ENCODE measurements around the gene SSNA1. TPM values are rescaled to one million over a fixed set of nuclear protein-coding genes. Genes with fewer than 3 reads are reported as not detected.

Gene SSNA1
- total RNA-seq, 2 donors from 2014 or later, result 40.6 to 67.1 TPM

- no peak for DNase-seq (ENCODE audit: low spot score)
- Histone ChIP-seq H3K27me3 (replicated peaks; ENCODE audit: insufficient read depth) (peaks cover 21% of the 10 kb centered on the region), H3K27ac (no peak overlapping the region), H3K9me3 (no peaks in the 10 kb centered on the region), H3K36me3 (no peaks in the 10 kb centered on the region), H3K4me3 (no peak overlapping the region), H3K4me1 (ENCODE audit: control insufficient read depth in 1 of 2, low read depth in 2 of 2) (peaks cover 7 to 21% of the 10 kb centered on the region in 2 donors)
- no peak for ATAC-seq (ENCODE audit: insufficient number of reproducible peaks, low FRiP score, low read depth)
- TF ChIP-seq CTCF (IDR thresholded peaks at IDR 0.05), result no peak
Measured at GRCh38 chr9:137170486-137171148, 17.9 kb upstream of the SSNA1 start.

- no peak overlapping the region for H3K27ac ChIP-seq
- TF ChIP-seq CTCF (IDR thresholded peaks at IDR 0.05), result no peak
- peaks cover 7 to 21% of the 10 kb centered on the region in 2 donors for H3K4me1 ChIP-seq (ENCODE audit: control insufficient read depth in 1 of 2, low read depth in 2 of 2)
- ATAC-seq (ENCODE audit: insufficient number of reproducible peaks, low FRiP score, low read depth), result no peak
- H3K9me3 ChIP-seq, result no peaks in the 10 kb centered on the region
- H3K36me3 ChIP-seq, result no peaks in the 10 kb centered on the region
- no peak overlapping the region for H3K4me3 ChIP-seq
- DNase-seq (ENCODE audit: low spot score), result no peak
- H3K27me3 ChIP-seq (replicated peaks; ENCODE audit: insufficient read depth), result peaks cover 14% of the 10 kb centered on the region
Measured at GRCh38 chr9:137171149-137171900, 17.2 kb upstream of the SSNA1 start.

GRCh38 chr9:137172901-137173795 lies 15.3 kb upstream of the SSNA1 start:
- DNase-seq (ENCODE audit: low spot score), result no peak
- Histone ChIP-seq H3K27ac (no peak overlapping the region), H3K36me3 (no peaks in the 10 kb centered on the region), H3K27me3 (replicated peaks; ENCODE audit: insufficient read depth) (peaks cover 5% of the 10 kb centered on the region), H3K4me3 (no peak overlapping the region), H3K4me1 (ENCODE audit: control insufficient read depth in 1 of 2, low read depth in 2 of 2) (peaks cover 7 to 16% of the 10 kb centered on the region in 2 donors), H3K9me3 (no peaks in the 10 kb centered on the region)
- TF ChIP-seq CTCF (IDR thresholded peaks at IDR 0.05), result no peak
- ATAC-seq (ENCODE audit: insufficient number of reproducible peaks, low FRiP score, low read depth), result no peak

- H3K27me3 ChIP-seq (replicated peaks; ENCODE audit: insufficient read depth), result peaks cover 5% of the 10 kb centered on the region
- no peak for ATAC-seq (ENCODE audit: insufficient number of reproducible peaks, low FRiP score, low read depth)
Measured at GRCh38 chr9:137173796-137174664, 14.4 kb upstream of the SSNA1 start.

More at GRCh38 chr9:137173796-137174664, 14.4 kb upstream of the SSNA1 start:
- no peak for DNase-seq (ENCODE audit: low spot score)
- Histone ChIP-seq H3K4me1 (ENCODE audit: control insufficient read depth in 1 of 2, low read depth in 2 of 2) (peaks cover 6 to 9% of the 10 kb centered on the region in 2 donors), H3K9me3 (no peaks in the 10 kb centered on the region), H3K4me3 (no peak overlapping the region), H3K27ac (no peak overlapping the region), H3K36me3 (no peaks in the 10 kb centered on the region)
- TF ChIP-seq CTCF (IDR thresholded peaks at IDR 0.05), result no peak

Measured in thoracic aorta (tissue), 2 donors.